Tibial nerve (tissue), 4 donors: ENCODE measurements around the gene GRID1.

Source experiments
- CTCF ChIP-seq, 5 experiments: fragments of 200-600 bp in 3 of 5; fragments of 450-650 bp in 2 of 5; sonication (generic) in 3 of 5; IDR thresholded peaks; one replicate each; pipeline ENCODE4 v1.5.1; 2016 to 2019; ENCODE audit warnings: antibody characterized with exemption in 5 of 5, mild to moderate bottlenecking in 3 of 5, moderate library complexity in 2 of 5
- EP300 ChIP-seq, 2 donors: sonication (generic); formaldehyde crosslinking; IDR thresholded peaks; one replicate each; pipeline ENCODE4 v1.6.1; 2017; ENCODE audit warnings: antibody characterized with exemption in 2 of 2, mild to moderate bottlenecking in 1 of 2
- POLR2A ChIP-seq, 2 donors: fragments of 450-650 bp; IDR thresholded peaks; one replicate each; pipeline ENCODE4 v1.6.1; 2017; ENCODE audit warnings: antibody characterized with exemption in 2 of 2, mild to moderate bottlenecking in 2 of 2, moderate library complexity in 2 of 2

- TF ChIP-seq CTCF (IDR thresholded peaks at IDR 0.05) (no peak), POLR2A (IDR thresholded peaks at IDR 0.05) (no peak), EP300 (IDR thresholded peaks at IDR 0.05) (no peak)
Measured at GRCh38 chr10:86103391-86104101, 263.0 kb downstream of the GRID1 start.
